ENCODE results near the gene TMEM115.

Gene TMEM115

DNA sequence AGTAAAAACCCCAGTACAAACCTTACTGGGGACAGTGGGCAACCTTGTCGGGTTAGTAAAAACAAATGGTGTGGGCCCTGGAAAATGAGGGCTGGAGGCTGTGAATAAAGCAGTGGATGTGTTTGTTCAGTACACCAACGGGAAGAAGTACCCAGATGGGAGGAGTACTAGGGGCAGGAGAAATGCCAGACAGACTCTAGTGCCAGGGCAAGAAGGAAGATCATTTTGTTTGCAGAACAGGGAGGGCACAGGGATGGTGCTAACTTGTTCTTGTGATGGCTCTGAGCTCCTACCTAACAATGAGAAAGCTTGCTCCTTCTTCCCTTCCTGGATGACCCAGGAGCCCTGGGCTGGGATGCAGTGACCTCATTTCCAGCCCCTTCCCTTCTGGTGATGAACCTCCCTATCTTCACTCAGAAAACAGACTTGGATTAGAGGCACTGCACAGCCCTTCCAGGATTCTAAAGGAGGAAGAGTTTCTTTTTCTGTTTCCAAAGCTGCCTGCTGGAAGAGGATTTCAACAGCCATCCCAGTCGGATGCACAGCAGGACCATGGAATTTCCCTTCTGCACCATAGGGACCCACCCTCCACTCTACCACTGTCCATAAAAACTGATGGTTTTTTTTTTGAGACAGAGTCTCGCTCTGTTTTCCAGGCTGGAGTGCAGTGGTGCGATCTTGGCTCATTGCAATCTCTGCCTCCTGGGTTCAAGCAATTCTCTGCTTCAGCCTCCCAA, 24.8 kb downstream of the TMEM115 start:
- no peak for DNase-seq (ENCODE audit: low read depth in 2 of 2)

DNA sequence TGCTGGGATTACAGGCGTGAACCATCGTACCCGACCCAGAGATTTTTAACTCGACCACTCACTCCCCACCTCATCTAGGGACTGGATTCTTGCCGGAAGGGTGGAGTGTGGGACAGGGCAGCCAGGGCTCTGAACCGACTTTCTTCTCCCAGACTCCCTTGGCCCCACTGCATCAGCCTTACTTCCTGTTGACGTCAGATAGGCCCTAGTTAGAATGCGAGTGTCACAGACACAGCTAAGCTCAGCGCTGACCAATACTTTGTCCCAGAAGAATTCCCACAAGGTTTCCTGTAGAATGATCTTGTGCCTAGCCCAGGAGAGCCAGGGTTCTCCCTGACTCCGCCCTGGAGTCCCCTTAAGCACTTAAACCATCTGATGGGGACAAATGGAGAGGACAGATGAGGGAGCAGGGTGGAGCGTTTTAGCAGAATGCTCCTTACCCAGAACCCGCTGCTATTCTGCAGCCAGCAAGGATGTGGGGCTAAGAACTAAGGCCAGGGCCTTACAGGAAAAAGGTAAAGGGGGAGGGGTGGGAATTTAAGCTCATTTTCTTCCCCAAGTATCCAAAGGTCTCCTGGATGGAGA, 25.5 kb downstream of the TMEM115 start:
- DNase-seq (ENCODE audit: low read depth in 2 of 2): no peak

DNA sequence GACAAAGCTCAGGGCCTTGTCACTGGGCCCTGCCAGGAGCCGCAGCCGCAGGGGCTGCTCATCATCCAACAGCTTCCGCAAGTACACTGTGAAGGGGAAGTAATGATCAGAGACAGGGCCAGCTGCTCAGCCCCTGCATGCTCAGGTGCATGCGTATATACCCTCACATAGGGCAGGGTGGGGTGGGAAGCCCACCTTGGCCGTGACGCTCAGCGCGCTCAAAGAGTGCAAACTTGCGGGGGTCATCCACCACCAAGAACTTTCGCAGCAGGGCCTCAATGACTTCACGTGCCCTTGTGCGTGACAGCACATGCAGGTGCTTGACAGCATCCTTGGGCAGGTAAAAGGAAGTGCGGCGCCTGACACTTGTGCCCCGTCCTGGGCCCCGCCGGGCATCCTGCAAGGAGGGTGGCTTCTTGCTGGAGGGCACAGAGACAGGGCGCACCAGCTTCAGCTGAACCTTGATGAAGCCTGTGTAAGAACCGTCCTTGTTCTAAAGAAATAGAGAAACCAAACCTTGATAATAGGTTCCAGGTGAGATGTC, 27.9 kb downstream of the TMEM115 start:
- DNase-seq (ENCODE audit: low read depth in 2 of 2): no peak

DNA sequence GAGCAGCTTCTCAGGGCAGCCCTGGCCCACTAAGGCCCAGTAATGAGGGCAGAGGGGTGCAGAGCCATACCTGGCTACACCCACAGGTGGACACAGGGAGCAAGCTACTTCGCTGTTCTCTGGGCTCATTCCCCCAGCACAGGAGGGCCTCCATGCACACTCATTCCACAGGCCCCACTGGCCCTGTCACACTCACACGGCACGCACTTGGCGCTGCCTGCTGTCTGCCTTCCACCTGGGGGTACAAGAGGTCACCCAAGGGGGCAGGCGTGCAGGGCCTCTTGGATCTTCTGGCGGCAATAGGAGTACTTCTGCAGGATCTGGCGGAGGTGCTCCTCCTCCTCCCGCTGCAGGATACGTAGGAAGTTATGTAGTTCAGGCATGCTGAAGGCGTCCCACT, 29.0 kb downstream of the TMEM115 start:
- DNase-seq (ENCODE audit: low read depth in 2 of 2): no peak

DNA sequence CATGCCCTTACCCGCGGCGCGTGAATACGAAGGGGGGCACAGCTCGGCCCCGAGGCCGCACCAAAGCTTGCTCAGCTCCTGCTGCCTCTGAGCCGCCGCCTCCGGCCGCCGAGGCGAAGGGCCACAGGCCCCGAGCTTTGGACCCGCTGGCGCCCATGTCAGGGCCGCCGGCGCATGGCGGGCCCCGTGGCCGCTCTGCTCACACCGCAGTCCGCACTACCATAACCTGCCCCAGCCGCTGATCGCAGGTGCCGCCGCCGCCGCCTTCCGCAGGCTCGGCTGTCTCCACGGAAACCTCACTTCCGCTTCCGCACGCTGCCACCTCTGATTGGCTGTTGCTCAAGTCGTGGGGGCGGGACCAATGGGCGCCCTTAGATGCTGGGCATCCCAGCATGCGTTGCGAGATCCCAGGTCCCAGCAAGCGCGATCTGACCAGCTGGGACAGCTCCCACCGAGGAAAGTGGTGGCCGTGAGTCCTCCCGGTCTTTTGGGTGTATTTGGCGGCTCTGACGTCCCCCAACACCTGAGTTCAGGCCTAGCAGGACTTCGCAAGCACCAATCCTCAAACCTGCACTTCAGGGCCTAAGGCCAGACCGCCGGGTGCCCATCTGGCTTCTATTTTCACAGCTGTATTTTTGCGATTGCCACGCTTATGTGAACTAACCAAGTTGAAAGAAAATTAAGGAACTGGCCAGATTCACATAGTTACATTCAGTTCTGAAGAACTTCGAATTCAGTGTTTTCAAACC, 31.2 kb downstream of the TMEM115 start, which contains the start of gene TUSC2:
Gene TUSC2 (minus strand): TSS at position 281 of the 749 bp plus-strand sequence. CDS start 124 bp downstream, at position 157.
- peak; percentile 92 to 93 for DNase-seq (ENCODE audit: low read depth in 2 of 2)

DNA sequence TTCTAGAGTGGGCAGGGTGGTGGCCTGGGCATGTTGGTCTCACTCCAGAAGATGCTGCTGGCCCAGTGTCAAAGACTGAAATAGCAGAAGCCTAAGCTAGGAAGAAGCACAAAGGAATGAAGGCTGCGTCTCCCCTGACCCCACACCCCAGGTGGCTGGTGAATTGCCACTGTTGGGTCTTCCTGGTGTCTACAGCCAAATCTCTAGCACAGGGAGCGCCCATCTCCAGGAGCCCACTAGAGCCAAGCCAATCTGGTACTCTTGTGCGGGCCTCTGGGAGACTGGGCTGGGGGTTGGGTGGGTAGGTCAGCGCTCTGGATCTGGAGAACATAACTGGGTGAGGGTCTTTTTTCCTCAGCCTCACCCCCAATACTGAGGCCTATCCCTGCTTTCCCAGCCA, 32.2 kb downstream of the TMEM115 start:
- DNase-seq (ENCODE audit: low read depth in 2 of 2): no peak

DNA sequence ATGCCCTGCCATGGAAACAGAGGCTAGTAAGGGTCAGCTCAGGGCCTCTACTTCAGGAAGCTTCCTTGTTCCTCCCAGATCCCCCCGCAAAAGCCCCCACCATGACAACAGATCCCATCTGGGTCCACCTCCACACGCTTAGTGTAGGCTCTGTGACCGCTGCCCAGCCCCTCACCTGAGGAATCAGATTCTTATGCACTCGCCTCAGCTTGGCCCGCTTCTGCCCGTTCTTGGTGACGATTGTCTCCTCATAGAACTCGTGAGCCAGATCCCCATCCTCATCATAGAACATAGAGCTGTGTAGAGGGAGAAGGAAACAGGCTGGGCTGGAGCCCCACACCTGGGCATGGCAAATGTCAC, 33.2 kb downstream of the TMEM115 start:
- no peak for DNase-seq (ENCODE audit: low read depth in 2 of 2)

DNA sequence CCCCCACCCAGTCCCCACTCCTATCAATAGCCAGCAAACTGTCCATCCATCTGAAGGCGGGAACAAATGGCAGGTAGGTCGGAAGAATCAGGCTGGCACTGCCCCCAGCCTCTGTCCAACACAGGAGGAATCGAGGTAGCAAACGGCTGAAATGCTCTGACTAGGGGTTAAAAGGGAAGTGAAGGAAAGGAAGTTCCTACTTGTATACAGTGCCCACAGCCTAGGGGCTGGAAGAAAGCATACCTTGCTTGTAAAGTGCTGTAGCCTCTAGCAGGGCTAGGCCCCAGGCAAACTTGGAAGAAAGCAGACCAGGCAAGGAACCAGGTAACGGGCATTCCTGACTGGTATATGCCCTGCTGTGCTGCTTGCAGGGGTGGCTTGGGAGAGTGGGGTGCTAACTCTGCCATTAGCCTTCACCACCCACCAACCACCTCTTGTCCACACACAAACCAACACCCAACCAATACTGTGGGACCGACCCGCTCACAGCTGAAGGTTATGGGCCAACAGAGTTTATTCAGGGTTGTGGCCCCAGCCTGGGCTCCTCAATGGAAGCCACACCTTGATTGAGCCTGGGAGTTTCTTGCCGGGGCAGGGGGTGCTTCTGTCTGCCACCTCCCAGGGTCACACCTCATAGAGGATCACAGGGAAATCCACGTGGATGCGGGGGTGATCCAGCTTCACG, 33.7 kb downstream of the TMEM115 start:
- DNase-seq (ENCODE audit: low read depth in 2 of 2): no peak

DNA sequence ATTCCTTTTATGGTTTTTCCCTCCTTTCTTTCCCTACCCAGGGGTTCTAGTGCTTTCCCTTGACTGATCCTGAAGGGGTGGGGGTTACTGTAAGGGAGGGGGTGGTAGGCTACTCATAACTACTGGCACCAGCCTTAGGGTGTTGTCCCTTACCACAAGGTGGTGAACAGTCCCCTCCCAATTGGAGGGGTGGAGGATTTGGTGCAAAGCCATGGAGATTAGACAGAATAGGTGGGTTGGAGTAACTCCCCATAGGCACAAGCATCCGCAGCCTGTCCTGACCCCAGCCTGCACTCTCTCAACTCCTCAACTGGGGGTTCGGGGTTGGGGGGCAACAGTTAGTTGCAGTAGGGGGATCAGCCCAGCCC, 34.2 kb downstream of the TMEM115 start:
- DNase-seq (ENCODE audit: low read depth in 2 of 2): no peak

DNA sequence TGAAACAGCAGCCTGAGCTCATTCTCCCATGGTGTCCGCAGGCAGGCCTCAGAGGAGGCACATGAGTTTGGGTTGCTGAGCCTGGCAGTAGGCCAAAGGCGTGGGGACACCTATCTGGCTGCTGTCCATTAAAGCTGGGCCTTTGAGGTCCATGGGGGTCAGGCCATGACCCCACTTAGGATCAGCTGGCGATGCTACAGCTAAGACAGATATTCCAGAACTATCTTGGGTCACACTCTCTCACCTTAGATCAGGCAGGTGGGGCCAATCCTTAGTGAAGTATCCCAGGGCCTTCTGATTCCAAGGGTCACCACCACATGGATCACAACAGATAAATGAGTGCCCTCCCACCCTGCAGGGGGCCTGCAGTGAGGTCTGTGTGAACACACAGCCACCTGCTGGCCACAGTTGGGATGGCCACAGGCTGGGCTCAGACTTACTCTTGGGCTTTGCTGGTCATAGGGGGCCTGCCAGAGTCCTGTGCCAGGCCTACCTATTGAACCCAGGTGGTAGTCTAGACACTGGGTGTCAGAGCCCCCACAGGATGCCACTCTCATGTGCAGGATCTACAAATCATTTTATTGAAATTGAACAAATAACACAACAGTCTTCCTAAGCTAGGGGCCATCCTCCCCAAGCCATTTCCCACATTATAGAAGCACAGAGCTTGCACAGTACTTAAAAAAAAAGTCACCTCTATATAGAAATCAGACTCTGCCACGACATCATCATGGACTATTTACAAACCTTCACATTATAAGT, 34.8 kb downstream of the TMEM115 start:
- peak in 1 of 2 donors; percentile 57 for DNase-seq (ENCODE audit: low read depth in 2 of 2)

DNA sequence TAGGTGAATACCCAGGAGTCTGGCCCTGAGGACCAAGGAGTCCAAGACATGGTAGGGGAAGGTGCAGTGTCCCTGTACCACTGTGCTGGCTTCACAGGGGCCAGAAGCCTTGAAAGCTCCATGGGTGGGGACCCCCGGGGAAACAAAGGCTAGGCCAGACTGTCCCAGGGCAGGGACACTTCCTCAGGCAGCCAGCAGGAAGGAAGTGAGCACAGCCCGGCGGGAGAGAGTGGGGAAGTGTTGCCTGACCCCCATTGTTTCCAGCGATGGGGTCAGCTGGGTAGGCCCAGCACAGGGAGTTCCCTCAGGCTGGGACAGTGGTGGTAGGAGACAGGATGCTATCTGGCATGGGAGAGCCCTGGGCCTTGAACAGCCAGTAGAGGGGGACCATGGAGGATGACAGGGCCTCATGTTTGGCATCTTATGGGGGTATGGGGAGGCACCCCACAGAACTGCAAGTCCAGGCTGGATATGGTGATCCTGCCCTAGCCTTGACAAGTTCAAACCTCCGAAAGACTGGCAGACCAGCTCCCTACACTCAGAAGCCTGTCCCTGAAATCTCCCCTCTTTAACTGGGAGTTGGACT, 35.6 kb downstream of the TMEM115 start:
- no peak for DNase-seq (ENCODE audit: low read depth in 2 of 2)

DNA sequence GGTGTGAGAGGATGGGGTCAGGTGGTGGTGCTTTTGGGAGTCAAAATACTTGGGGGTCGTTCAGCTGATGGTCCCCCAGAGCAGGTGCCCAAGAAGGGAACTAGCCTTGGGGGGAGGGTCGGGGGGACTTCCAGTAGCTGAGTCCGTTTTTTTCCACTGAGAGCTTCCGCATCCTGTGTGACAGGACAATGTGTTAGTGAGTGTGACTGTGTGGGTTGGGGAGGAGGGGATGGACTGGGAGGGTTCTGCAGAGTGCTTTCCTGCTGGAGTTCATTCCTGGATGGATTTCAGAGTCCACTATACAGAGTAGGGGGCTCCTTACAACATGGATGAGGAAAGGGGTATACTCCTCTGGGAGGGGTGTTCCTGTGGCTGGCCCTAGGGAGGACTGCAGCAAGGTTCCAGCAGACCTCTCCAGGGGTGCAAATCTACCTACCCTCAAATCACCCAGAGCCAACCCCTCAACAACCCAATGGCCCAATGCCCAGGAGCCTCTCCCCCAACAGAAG, 36.2 kb downstream of the TMEM115 start:
- no peak for DNase-seq (ENCODE audit: low read depth in 2 of 2)

DNA sequence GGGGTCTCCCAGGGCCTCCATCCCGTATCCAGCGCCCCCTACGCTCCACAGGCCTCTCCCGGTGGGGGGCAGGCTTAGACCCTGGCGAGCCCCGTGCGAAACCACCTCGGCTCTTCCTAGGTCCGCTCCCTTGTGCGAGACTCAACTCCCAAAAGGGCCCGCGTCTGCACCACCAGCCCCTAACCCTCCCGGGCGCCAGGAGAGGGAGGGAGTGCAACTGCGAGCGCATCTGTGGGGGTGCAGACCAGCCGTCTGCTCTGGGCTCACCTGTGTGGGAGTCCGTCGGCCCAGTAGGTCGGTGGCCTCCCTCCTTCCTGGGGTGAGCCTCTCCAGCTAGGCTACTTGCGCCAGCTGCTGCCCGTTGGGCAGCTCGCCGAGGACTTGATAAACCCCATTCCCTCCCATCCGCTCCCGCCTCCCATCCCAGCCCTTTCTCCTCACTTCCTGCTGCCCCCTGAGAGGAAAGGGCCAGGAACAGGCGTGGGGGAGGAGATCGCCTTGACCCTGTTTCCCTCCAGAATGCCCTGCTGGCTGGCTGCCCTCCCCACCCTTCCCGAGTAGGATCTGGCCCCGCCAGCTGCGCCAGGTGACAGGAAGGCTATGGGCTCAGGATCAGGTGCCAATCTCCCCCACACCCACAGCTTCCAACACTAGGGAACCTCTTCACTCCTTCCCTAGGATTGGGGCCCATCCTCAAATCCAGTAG, 36.8 kb downstream of the TMEM115 start, which contains the start of gene HYAL2:
Gene HYAL2 (minus strand): TSS at position 360 of the 706 bp plus-strand sequence. CDS start 2,256 bp downstream, outside the sequence.
- DNase-seq (ENCODE audit: low read depth in 2 of 2): no peak

DNA sequence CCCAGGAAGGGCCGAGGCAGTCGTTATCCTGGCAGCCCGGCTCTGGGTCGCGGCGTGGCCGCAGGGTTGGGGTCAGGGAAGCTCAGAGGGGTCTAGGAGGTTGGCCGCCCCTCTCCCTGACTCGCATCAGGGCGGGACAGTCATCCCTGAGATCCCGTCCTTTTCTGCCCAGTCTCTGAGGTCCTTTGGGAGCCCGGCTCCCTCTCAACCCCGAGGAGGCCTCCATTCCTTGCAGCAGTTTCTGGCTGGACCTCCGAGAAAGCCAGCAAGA, 37.3 kb downstream of the TMEM115 start:
- DNase-seq (ENCODE audit: low read depth in 2 of 2): no peak

DNA sequence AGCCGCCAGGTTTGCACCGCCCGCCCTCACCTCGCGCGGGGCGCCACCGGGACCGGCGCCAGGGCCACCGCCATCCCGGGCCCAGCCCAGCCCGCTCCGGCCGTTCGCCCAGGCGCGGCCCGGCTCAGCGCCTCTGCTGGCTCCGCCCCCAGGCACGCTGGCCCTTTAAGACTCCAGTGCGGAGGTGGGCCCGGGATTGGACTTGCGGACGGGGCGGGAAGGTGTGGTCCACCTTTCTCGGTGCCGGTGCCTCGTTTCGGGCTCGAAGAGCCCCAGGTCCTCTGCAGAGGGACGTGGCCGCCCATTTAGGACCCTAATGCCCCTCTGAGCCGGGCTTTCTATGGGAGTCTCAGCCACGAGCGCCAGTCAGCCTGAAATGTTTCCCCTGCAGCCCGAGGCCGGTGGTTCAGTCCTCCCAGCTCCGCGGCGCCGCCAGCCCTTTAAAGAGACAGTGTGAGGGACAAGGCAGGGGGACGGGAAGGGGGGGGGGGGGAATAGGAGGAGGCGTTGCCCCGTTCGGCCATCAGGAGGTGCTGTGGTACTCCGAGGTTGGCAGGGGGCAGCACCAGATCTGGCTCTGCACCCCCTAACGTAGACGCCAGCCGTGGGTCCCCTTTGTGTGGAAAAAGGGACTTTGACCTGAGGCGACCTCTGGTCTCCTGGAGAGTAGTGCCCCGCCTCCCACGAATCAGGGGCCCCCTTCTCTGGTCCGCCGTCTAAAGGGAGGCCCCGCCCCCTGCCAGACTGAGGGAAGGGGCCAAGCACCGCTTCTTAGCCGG, 37.8 kb downstream of the TMEM115 start:
- DNase-seq (ENCODE audit: low read depth in 2 of 2): peak; percentile 71 to 80

DNA sequence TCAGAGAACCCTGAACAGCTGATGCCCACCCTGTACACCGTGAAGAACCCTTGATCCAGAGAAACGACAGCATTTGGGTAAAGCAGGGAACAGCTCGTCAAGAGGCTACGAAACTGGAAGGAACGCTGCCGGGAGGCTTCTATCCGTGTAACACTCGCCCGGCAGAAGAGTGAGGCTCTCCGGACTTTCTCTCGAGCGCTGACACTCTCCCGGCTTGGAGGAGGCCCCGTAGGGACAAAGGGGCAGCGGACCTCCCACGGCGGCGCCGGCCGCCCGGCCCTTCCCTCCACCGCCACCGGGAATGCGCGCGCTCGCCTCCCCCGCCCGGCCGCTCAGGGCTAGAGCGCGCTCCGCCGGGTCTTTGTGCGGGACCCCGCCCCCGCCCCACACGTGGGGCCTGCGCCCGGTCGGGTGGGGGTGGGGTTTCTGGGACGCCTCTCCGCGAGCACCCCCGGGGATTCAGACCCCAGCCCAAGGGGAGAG, 38.4 kb downstream of the TMEM115 start:
- DNase-seq (ENCODE audit: low read depth in 2 of 2): no peak

DNA sequence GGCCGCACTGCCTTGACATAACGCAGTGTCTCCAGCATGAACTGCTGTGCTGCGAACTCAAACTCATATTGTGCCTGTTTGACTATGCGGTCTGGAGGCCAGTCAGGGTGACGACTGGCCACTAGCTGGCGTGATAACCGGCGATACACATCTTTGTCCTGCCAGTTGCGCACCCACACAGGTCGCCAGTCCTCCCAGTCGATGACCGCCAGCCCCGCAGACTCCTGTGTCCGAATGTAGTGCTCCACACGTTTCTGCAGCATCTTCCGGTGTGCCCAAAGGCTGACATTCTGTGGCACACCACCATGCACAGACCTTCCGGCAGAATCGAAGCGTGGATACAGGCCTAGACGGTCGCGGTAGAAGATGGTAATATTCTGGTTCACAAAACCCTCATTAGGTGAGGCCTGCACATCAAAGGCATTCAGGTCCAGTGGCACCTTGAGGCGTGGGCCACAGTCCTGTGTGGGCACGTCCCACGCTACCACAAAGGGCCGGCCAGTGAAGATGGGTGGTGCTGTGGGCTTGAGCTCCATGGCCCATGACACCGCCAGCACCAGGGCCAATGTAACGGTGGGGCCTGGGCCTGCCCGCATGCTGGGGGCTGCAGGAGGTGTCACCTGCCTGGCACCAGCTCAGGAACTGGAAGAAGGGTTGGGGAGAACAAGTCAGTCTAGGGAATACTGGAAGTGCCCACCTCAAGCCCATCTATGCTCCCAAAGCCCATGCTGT, 39.3 kb downstream of the TMEM115 start:
- no peak for DNase-seq (ENCODE audit: low read depth in 2 of 2)

DNA sequence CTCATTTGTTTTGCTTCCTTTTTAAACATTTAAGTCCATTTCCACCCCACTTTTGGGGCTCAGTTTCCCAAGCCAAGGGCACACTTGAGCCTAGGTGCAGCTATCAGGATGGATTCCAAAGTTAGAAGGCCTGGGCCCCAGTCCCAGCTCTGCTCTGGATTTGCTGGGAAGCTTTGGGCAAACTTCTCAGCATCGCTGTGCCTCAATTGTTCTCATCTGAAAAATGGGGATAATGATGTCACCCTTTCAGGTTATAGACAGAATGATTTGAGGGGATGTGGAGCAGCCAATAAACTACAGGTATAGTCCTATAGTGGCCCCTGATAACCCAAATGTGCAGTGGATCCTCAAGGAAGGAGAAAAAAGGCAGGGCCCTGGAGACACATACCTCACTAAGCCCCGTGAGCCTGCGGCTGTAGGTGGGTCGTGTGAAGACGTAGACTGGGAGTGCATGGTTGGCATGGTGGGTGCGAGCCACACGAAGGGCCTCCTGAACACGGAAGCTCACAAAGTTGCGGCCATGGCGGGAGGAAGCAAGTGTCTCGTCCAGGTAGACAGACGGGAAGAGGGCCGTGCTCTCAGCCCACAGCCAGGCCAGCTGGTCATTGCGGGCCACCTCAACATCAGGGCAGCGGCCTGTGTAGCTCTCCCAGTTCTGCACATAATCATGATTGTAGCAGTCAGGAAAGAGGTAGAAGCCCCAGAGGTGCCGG, 40.0 kb downstream of the TMEM115 start:
- DNase-seq (ENCODE audit: low read depth in 2 of 2): no peak

Data from stimulated activated CD4-positive, alpha-beta T cell treated with anti-CD3 and anti-CD28 coated beads, Interleukin-15, amount 100 ng/mL, for 48 hours (primary cell).